Erythroblast (primary cell): ENCODE measurements around the gene TMEM42.

Source experiments
- GATA1 ChIP-seq: IDR thresholded peaks from 2 replicates; pipeline ENCODE4 v1.6.1; 2011; ENCODE audit warnings: low read depth, mild to moderate bottlenecking, control low read depth, low read length, moderate library complexity
- POLR2A ChIP-seq: IDR thresholded peaks from 2 replicates; pipeline ENCODE4 v1.6.1; 2011; ENCODE audit warnings: mild to moderate bottlenecking, low read length

- TF ChIP-seq POLR2A (no peak), GATA1 (no peak)
These were observed 21.7 kb downstream of the TMEM42 start for GRCh38 chr3:44883213-44883955.
